GM19324 (cell line): ENCODE results near the gene AUH.

Experiments
- ATAC-seq: cut with Tn5 transposase; IDR thresholded peaks from one replicate; pipeline ENCODE4 v1.9.1; 2021; ENCODE audit warnings: mild to moderate bottlenecking, moderate library complexity; ENCODE audit not compliant: unreplicated experiment, low FRiP score

Gene AUH

GRCh38 chr9:91301161-91301560 lies 60.6 kb downstream of the AUH start:
- ATAC-seq, result no peak

- ATAC-seq, result no peak
Observed at GRCh38 chr9:91298311-91298710, 63.4 kb downstream of the AUH start.

GRCh38 chr9:91297306-91297705 lies 64.4 kb downstream of the AUH start:
- no peak for ATAC-seq

GRCh38 chr9:91296354-91296753 lies 65.4 kb downstream of the AUH start:
- ATAC-seq, result no peak

- ATAC-seq, result no peak
Observed at GRCh38 chr9:91295357-91295756, 66.4 kb downstream of the AUH start.

- ATAC-seq, result no peak
Observed at GRCh38 chr9:91291866-91292265, 69.9 kb downstream of the AUH start.

- ATAC-seq, result no peak
Observed at GRCh38 chr9:91289244-91289643, 72.5 kb downstream of the AUH start.

GRCh38 chr9:91285729-91286353 lies 75.9 kb downstream of the AUH start:
- no peak for ATAC-seq

GRCh38 chr9:91282292-91282691 lies 79.4 kb downstream of the AUH start:
- no peak for ATAC-seq

GRCh38 chr9:91279296-91280204 lies 82.2 kb downstream of the AUH start:
- ATAC-seq, result no peak

GRCh38 chr9:91276513-91276912 lies 85.2 kb downstream of the AUH start:
- no peak for ATAC-seq

- no peak for ATAC-seq
Observed at GRCh38 chr9:91275655-91276054, 86.1 kb downstream of the AUH start.

GRCh38 chr9:91274949-91275492 lies 86.7 kb downstream of the AUH start:
- ATAC-seq, result no peak

GRCh38 chr9:91273853-91274552 lies 87.7 kb downstream of the AUH start:
- no peak for ATAC-seq

- no peak for ATAC-seq
Observed at GRCh38 chr9:91271156-91271555, 90.6 kb downstream of the AUH start.

GRCh38 chr9:91269907-91270491 lies 91.7 kb downstream of the AUH start:
- no peak for ATAC-seq

- ATAC-seq, result no peak
Observed at GRCh38 chr9:91266448-91266847, 95.3 kb downstream of the AUH start.

- no peak for ATAC-seq
Observed at GRCh38 chr9:91265514-91265913, 96.2 kb downstream of the AUH start.

- ATAC-seq, result no peak
Observed at GRCh38 chr9:91261417-91261816, 100.3 kb downstream of the AUH start.

GRCh38 chr9:91259162-91259561 lies 102.6 kb downstream of the AUH start:
- no peak for ATAC-seq

GRCh38 chr9:91258451-91258850 lies 103.3 kb downstream of the AUH start:
- ATAC-seq, result no peak
